ENCODE measurements around the gene REEP1.

DNA sequence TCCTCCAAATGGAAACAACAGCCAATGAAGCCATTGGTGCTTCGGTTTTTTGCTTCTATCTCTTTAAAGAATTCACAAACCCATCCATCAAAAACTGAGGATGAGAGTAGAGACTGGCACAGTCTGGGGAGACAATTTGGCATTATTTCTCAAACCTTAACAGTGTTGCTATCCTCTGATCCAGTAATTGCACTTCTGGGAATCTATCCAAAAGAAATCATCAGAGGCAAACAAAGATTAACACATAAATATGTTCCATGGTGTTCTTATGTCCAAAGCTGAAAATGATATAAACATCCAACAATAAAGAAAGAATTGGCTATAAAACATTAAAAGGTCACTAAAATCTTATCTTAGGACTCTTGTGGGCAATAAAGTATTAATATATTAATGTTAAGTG lies 35.1 kb downstream of the REEP1 start:
- TF ChIP-seq POLR2AphosphoS5 (IDR thresholded peaks at IDR 0.05), result no peak
- TF ChIP-seq CTCF (IDR thresholded peaks at IDR 0.05), result no peak
- TF ChIP-seq POLR2A (IDR thresholded peaks at IDR 0.05; ENCODE audit: low read depth), result no peak

Measured in esophagus muscularis mucosa (tissue), 3 donors.